ENCODE measurements around the gene FOXL1. TPM values are rescaled to one million over a fixed set of nuclear protein-coding genes. Genes with fewer than 3 reads are reported as not detected.

The FOXL1 gene
- total RNA-seq, 1 donor from 2014 or later = 0.81 TPM

- H3K9me3 ChIP-seq = no peaks in the 10 kb centered on the region
- no peak for ATAC-seq
- DNase-seq = no peak
- H3K27ac ChIP-seq = no peak overlapping the region
- H3K4me3 ChIP-seq = no peak overlapping the region
- peaks cover 99% of the 10 kb centered on the region for H3K27me3 ChIP-seq
- intact Hi-C loops (cut with DNase I) = loop anchor here (10.0 kb wide), 1 partner anchor 191 kb away; no protein-coding TSS in a partner anchor
- H3K4me1 ChIP-seq = peaks cover 11% of the 10 kb centered on the region
- H3K36me3 ChIP-seq = no peaks in the 10 kb centered on the region
- TF ChIP-seq CTCF (IDR thresholded peaks at IDR 0.05) = no peak
These were observed 4.5 kb upstream of the FOXL1 start for GRCh38 chr16:86573646-86574508.

- Histone ChIP-seq H3K9me3 (no peaks in the 10 kb centered on the region), H3K4me1 (peaks cover 11% of the 10 kb centered on the region), H3K27me3 (peaks cover 99% of the 10 kb centered on the region), H3K36me3 (no peaks in the 10 kb centered on the region), H3K27ac (no peak overlapping the region), H3K4me3 (no peak overlapping the region)
- DNase-seq = no peak
- TF ChIP-seq CTCF (IDR thresholded peaks at IDR 0.05) = no peak
- intact Hi-C loops (cut with DNase I) = loop anchor here (10.0 kb wide), 1 partner anchor 190 kb away; no protein-coding TSS in a partner anchor
- no peak for ATAC-seq
These were observed 3.7 kb upstream of the FOXL1 start for GRCh38 chr16:86574646-86575045.

GRCh38 chr16:86575095-86575685, 3.2 kb upstream of the FOXL1 start:
- peaks cover 99% of the 10 kb centered on the region for H3K27me3 ChIP-seq
- H3K9me3 ChIP-seq = no peaks in the 10 kb centered on the region
- no peak for TF ChIP-seq CTCF (IDR thresholded peaks at IDR 0.05)
- ATAC-seq (no peak), DNase-seq (no peak)
- intact Hi-C loops (cut with DNase I) = loop anchor here (10.0 kb wide), 1 partner anchor 190 kb away; no protein-coding TSS in a partner anchor
- peaks cover 11% of the 10 kb centered on the region for H3K4me1 ChIP-seq
- no peak overlapping the region for H3K4me3 ChIP-seq
- H3K36me3 ChIP-seq = no peaks in the 10 kb centered on the region
- H3K27ac ChIP-seq = no peak overlapping the region

- peak; percentile 45 for ATAC-seq
- peak overlapping the region; percentile 39 for H3K4me3 ChIP-seq
- H3K4me1 ChIP-seq = peaks cover 11% of the 10 kb centered on the region
- no peak for DNase-seq
- H3K9me3 ChIP-seq = no peaks in the 10 kb centered on the region
- intact Hi-C loops (cut with DNase I) = loop anchor here (10.0 kb wide), 1 partner anchor 189 kb away; no protein-coding TSS in a partner anchor
- TF ChIP-seq CTCF (IDR thresholded peaks at IDR 0.05) = peak; percentile 42
- H3K27ac ChIP-seq = no peak overlapping the region
- H3K36me3 ChIP-seq = no peaks in the 10 kb centered on the region
- peaks cover 99% of the 10 kb centered on the region for H3K27me3 ChIP-seq
These were observed 2.4 kb upstream of the FOXL1 start for GRCh38 chr16:86575754-86576557.

GRCh38 chr16:86576591-86577313, 1.6 kb upstream of the FOXL1 start:
- Histone ChIP-seq H3K4me1 (peaks cover 11% of the 10 kb centered on the region), H3K4me3 (peak overlapping the region; percentile 39), H3K27me3 (peaks cover 92% of the 10 kb centered on the region), H3K36me3 (no peaks in the 10 kb centered on the region), H3K9me3 (no peaks in the 10 kb centered on the region), H3K27ac (no peak overlapping the region)
- DNase-seq (no peak), ATAC-seq (no peak)
- intact Hi-C loops (cut with DNase I) = loop anchor here (10.0 kb wide), 1 partner anchor 188 kb away; no protein-coding TSS in a partner anchor
- no peak for TF ChIP-seq CTCF (IDR thresholded peaks at IDR 0.05)
